Astrocyte (in vitro differentiated cells and primary cell): Measurements from ENCODE around the gene E2F1.

ENCODE experiments used
- EZH2 ChIP-seq: IDR thresholded peaks from 2 replicates; pipeline ENCODE4 v1.6.1; 2012; ENCODE audit warnings: mild to moderate bottlenecking, low read length, inconsistent platforms; ENCODE audit not compliant: insufficient read depth
- TF ChIP-seq, protein P1 (sequence below): IDR thresholded peaks from 2 replicates; pipeline ENCODE4 v1.5.1; 2011; ENCODE audit warnings: low read depth, mild to moderate bottlenecking, inconsistent platforms, low read length, moderate library complexity; ENCODE audit not compliant: insufficient read depth

DNA sequence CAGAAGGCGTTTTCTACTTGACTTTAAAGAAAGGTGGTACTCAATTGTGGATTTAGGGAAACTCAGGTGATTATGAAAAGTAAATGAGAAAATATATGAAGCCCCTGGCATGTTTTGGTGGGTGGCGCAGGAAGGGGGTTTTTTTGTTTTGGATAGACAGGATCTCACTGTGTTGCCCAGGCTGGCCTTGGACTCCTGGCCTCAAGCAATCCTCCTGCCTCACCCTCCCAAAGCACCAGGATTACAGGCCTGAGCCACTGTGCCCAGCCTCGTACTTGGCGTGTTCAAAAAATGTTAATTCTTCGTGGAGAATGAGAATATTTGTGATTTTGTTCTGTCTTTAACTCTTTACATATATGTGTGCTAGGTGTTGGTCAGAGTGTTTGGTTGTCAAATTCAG is 56.2 kb downstream of the E2F1 start:
- TF ChIP-seq, protein P1, sequence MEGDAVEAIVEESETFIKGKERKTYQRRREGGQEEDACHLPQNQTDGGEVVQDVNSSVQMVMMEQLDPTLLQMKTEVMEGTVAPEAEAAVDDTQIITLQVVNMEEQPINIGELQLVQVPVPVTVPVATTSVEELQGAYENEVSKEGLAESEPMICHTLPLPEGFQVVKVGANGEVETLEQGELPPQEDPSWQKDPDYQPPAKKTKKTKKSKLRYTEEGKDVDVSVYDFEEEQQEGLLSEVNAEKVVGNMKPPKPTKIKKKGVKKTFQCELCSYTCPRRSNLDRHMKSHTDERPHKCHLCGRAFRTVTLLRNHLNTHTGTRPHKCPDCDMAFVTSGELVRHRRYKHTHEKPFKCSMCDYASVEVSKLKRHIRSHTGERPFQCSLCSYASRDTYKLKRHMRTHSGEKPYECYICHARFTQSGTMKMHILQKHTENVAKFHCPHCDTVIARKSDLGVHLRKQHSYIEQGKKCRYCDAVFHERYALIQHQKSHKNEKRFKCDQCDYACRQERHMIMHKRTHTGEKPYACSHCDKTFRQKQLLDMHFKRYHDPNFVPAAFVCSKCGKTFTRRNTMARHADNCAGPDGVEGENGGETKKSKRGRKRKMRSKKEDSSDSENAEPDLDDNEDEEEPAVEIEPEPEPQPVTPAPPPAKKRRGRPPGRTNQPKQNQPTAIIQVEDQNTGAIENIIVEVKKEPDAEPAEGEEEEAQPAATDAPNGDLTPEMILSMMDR, result no peak
- no peak for TF ChIP-seq EZH2
